H1 (cell line): Measurements from ENCODE around the gene CDH12. TPM values are rescaled to one million over a fixed set of nuclear protein-coding genes. Genes with fewer than 3 reads are reported as not detected.

Experiments
- CTCF ChIA-PET: fragments of 300-600 bp; sonication (Branson Sonifier 250); formaldehyde crosslinking; loops from one replicate; lab custom pipeline; 2021; ENCODE audit not compliant: partially characterized antibody; lab: Charles Lee
- POLR2A ChIA-PET: fragments of 300-600 bp; sonication (Branson Sonifier 250); formaldehyde crosslinking; loops from one replicate; lab custom pipeline; 2021; ENCODE audit warnings: inconsistent platforms; ENCODE audit not compliant: partially characterized antibody; lab: Charles Lee
- DNase-seq, 2 experiments: peaks; one replicate each; pipeline versions ENCODE4 v3.0.0 to v3.0.0-alpha.2; 2010 to 2022; ENCODE audit warnings: low spot score in 2 of 2, low read depth in 1 of 2, mixed read lengths in 1 of 2
- FAIRE-seq: peaks from 2 replicates; lab custom pipeline; 2011; peaks lifted over from hg19 to GRCh38; lab: Jason Lieb, UNC
- H2AFZ ChIP-seq: 2 replicates; pipeline ENCODE4 v1.8.1; 2012; ENCODE audit warnings: low read length, inconsistent platforms
- H2AK5ac ChIP-seq: 2 replicates; pipeline ENCODE4 v1.6.1; 2013; ENCODE audit warnings: low read depth, low read length
- H2BK120ac ChIP-seq: replicated peaks from 2 replicates; pipeline ENCODE3; 2013; ENCODE audit warnings: low read depth, low read length, inconsistent platforms
- H2BK12ac ChIP-seq: 2 replicates; pipeline ENCODE4 v1.6.1; 2013; ENCODE audit warnings: low read depth, low read length
- H2BK15ac ChIP-seq: 2 replicates; pipeline ENCODE4 v1.6.1; 2013; ENCODE audit warnings: low read length
- H2BK20ac ChIP-seq: 2 replicates; pipeline ENCODE4 v1.6.1; 2013; ENCODE audit warnings: low read length
- H2BK5ac ChIP-seq: 2 replicates; pipeline ENCODE4 v1.6.1; 2013; ENCODE audit warnings: low read depth, low read length
- H3K14ac ChIP-seq: 2 replicates; pipeline ENCODE4 v1.6.1; 2013; ENCODE audit warnings: inconsistent platforms; ENCODE audit not compliant: insufficient read length
- H3K18ac ChIP-seq: 2 replicates; pipeline ENCODE4 v1.6.1; 2013; ENCODE audit warnings: low read length; ENCODE audit errors: extremely low read depth
- H3K23ac ChIP-seq: 2 replicates; pipeline ENCODE4 v1.6.1; 2013; ENCODE audit warnings: inconsistent platforms; ENCODE audit not compliant: insufficient read length
- H3K23me2 ChIP-seq: 2 replicates; pipeline ENCODE4 v1.6.1; 2013; ENCODE audit warnings: low read depth, low read length
- H3K27ac ChIP-seq: 2 replicates; pipeline ENCODE4 v1.6.1; 2011; ENCODE audit warnings: low read depth, low read length, inconsistent platforms
- H3K27me3 ChIP-seq, 4 experiments: replicated peaks in 1 of 4; 1 replicate in 1 of 4; 2 replicates in 3 of 4; pipeline versions ENCODE4 v1.6.1 to v1.8.1; 2011 to 2013; ENCODE audit warnings: low read length in 3 of 4, mild to moderate bottlenecking in 3 of 4, inconsistent platforms in 2 of 4, mixed read lengths in 2 of 4, moderate library complexity in 1 of 4; ENCODE audit not compliant: control insufficient read depth in 3 of 4, insufficient read depth in 3 of 4; ENCODE audit errors: extremely low read depth in 1 of 4
- H3K36me3 ChIP-seq, 4 experiments: 2 replicates each; pipeline versions ENCODE4 v1.6.1 to v1.8.1; 2011 to 2013; ENCODE audit warnings: mild to moderate bottlenecking in 4 of 4, low read length in 3 of 4, moderate library complexity in 2 of 4, control low read depth in 1 of 4, inconsistent platforms in 1 of 4; ENCODE audit not compliant: insufficient read depth in 4 of 4, control insufficient read depth in 2 of 4
- H3K4ac ChIP-seq: replicated peaks from 2 replicates; pipeline ENCODE3; 2013; ENCODE audit warnings: low read length, low read depth, mixed read lengths, inconsistent platforms; ENCODE audit not compliant: insufficient read length
- H3K4me1 ChIP-seq, 4 experiments: replicated peaks in 1 of 4; 1 replicate in 1 of 4; 2 replicates in 3 of 4; pipeline versions ENCODE4 v1.6.1 to v1.8.1; 2011 to 2013; ENCODE audit warnings: low read length in 3 of 4, inconsistent platforms in 2 of 4, mixed read lengths in 1 of 4; ENCODE audit not compliant: insufficient read depth in 4 of 4, control insufficient read depth in 3 of 4
- H3K4me2 ChIP-seq, 2 experiments: 2 replicates each; pipeline versions ENCODE4 v1.6.1 to v1.8.1; 2011 to 2013; ENCODE audit warnings: low read depth in 2 of 2, low read length in 2 of 2, control low read depth in 1 of 2, inconsistent platforms in 1 of 2, mild to moderate bottlenecking in 1 of 2; ENCODE audit not compliant: insufficient read depth in 1 of 2
- H3K4me3 ChIP-seq, 4 experiments: fragments of 200-600, 300-600 bp in 1 of 4; sonication (generic), shearing (Covaris generic), sonication (Bioruptor Twin) in 1 of 4; 2 replicates each; pipeline versions ENCODE4 v1.5.1 to v1.8.1; 2011 to 2016; ENCODE audit warnings: low read length in 4 of 4, low read depth in 3 of 4, control low read depth in 2 of 4, inconsistent platforms in 2 of 4, mild to moderate bottlenecking in 2 of 4, mixed read lengths in 1 of 4, moderate library complexity in 1 of 4; ENCODE audit not compliant: insufficient read depth in 2 of 4; ENCODE audit errors: extremely low read depth in 1 of 4
- H3K56ac ChIP-seq: replicated peaks from 2 replicates; pipeline ENCODE3; 2013; ENCODE audit warnings: low read depth, mild to moderate bottlenecking, mixed read lengths, low read length, inconsistent platforms; ENCODE audit not compliant: insufficient read length
- H3K79me1 ChIP-seq: 2 replicates; pipeline ENCODE4 v1.6.1; 2013; ENCODE audit warnings: low read depth, low read length, control low read depth
- H3K79me2 ChIP-seq, 2 experiments: 2 replicates each; pipeline versions ENCODE4 v1.6.1 to v1.8.1; 2012 to 2013; ENCODE audit warnings: low read length in 2 of 2, mild to moderate bottlenecking in 2 of 2, inconsistent platforms in 1 of 2; ENCODE audit not compliant: insufficient read depth in 2 of 2, control insufficient read depth in 1 of 2
- H3K9ac ChIP-seq, 4 experiments: replicated peaks in 1 of 4; 1 replicate in 1 of 4; 2 replicates in 3 of 4; pipeline versions ENCODE4 v1.6.1 to v1.8.1; 2011 to 2013; ENCODE audit warnings: low read depth in 3 of 4, low read length in 3 of 4, control low read depth in 2 of 4, mild to moderate bottlenecking in 2 of 4, moderate library complexity in 2 of 4, inconsistent platforms in 1 of 4; ENCODE audit errors: extremely low read depth in 1 of 4
- H3K9me3 ChIP-seq, 2 experiments: 2 replicates each; pipeline versions ENCODE4 v1.6.1 to v1.8.1; 2012 to 2013; ENCODE audit warnings: mild to moderate bottlenecking in 2 of 2, moderate library complexity in 2 of 2, control low read depth in 1 of 2, inconsistent platforms in 1 of 2, low read depth in 1 of 2, low read length in 1 of 2, mixed read lengths in 1 of 2; ENCODE audit not compliant: insufficient read depth in 2 of 2
- H4K20me1 ChIP-seq, 2 experiments: replicated peaks in 1 of 2; 2 replicates each; pipeline versions ENCODE3 to v1.8.1; 2011 to 2013; ENCODE audit warnings: inconsistent platforms in 2 of 2, low read length in 2 of 2, mild to moderate bottlenecking in 1 of 2; ENCODE audit not compliant: insufficient read depth in 2 of 2, control insufficient read depth in 1 of 2
- H4K5ac ChIP-seq: 2 replicates; pipeline ENCODE4 v1.6.1; 2013; ENCODE audit warnings: low read length, low read depth, mixed read lengths, inconsistent platforms; ENCODE audit not compliant: insufficient read length
- H4K8ac ChIP-seq: 2 replicates; pipeline ENCODE4 v1.8.0; 2013; ENCODE audit warnings: mild to moderate bottlenecking, moderate library complexity, low read length, inconsistent platforms; ENCODE audit not compliant: insufficient read depth; ENCODE audit errors: extremely low read depth
- H4K91ac ChIP-seq: replicated peaks from 2 replicates; pipeline ENCODE3; 2013; ENCODE audit warnings: low read length, mixed read lengths, inconsistent platforms; ENCODE audit not compliant: insufficient read length
- ASH2L ChIP-seq: fragments of 200-600, 300-600 bp; sonication (generic); IDR thresholded peaks from one replicate; pipeline ENCODE4 v1.7.1; 2017; ENCODE audit warnings: low read length
- CBX5 ChIP-seq: fragments of 300-800, 300-1000 bp; sonication (generic); IDR thresholded peaks from 2 replicates; pipeline ENCODE4 v1.7.1; 2016; ENCODE audit warnings: antibody characterized with exemption, low read length, low read depth
- KDM1A ChIP-seq: fragments of 200-600, 300-600 bp; sonication (generic); IDR thresholded peaks from 2 replicates; pipeline ENCODE4 v1.7.1; 2016; ENCODE audit warnings: mild to moderate bottlenecking, low read length, borderline replicate concordance
- TEAD4 ChIP-seq: IDR thresholded peaks from 2 replicates; pipeline ENCODE4 v1.6.1; 2012; ENCODE audit warnings: low read depth, low read length, inconsistent platforms, mixed read lengths
- polyA plus RNA-seq, 7 experiments: library from polyadenylated mRNA; depleted of rRNA in 3 of 7; stranded (reverse) in 5 of 7; unstranded in 2 of 7; fragments of >200 nt in 5 of 7; fragments of 200-250 nt in 2 of 7; gene quantifications; 1 replicate in 5 of 7; 2 replicates in 1 of 7; 4 replicates in 1 of 7; pipeline versions ENCODE4 v1.2.1 to v1.2.3, GENCODE V29; 2011 to 2013; ENCODE audit warnings: missing spikeins in 2 of 7, mixed read lengths in 2 of 7
- total RNA-seq: library from RNA; stranded (reverse); fragmentation: NEBNext Ultra II Directional; extraction: Animal tissue kit (Norgen Biotek cat#: 25700); gene quantifications from 2 replicates; pipeline ENCODE4 v1.2.1, GENCODE V29; 2021

CDH12 gene
- total and polyA plus RNA-seq, 2 of the 8 experiments (the other 6 are each of a cell fraction or from before 2014, with no cell fraction given), result 0.03 TPM; not detected in 1

- no peak overlapping the region for H3K27ac ChIP-seq
- no peak overlapping the region for H3K23ac ChIP-seq
- ChIA-PET CTCF (interaction anchor here (0.9 to 1.1 kb wide), 2 partner anchors 9 to 436 kb away, joined by 3 read pairs; no protein-coding TSS in a partner anchor), POLR2A (no interaction called here)
- no peak for TF ChIP-seq KDM1A
- TF ChIP-seq ASH2L, result no peak
- TF ChIP-seq TEAD4, result 0 out of 2 replicates have a peak, but pooled peaks have one; percentile 6
- TF ChIP-seq CBX5, result no peak
- no peak overlapping the region for H4K8ac ChIP-seq
- H3K79me2 ChIP-seq, result no peaks in the 10 kb centered on the region
- H3K4me3 ChIP-seq, result no peak overlapping the region
- no peaks in the 10 kb centered on the region for H3K4me1 ChIP-seq
- no peak overlapping the region for H3K9ac ChIP-seq
- no peaks in the 10 kb centered on the region for H3K79me1 ChIP-seq
- H3K56ac ChIP-seq, result no peak overlapping the region
- FAIRE-seq (peak; percentile 32), DNase-seq (no peak)
- H4K5ac ChIP-seq, result no peak overlapping the region
- H2BK20ac ChIP-seq, result no peak overlapping the region
- no peak overlapping the region for H2AK5ac ChIP-seq
- H3K36me3 ChIP-seq, result no peaks in the 10 kb centered on the region
- H2BK120ac ChIP-seq, result no peak overlapping the region
- H3K18ac ChIP-seq, result no peak overlapping the region
- H3K27me3 ChIP-seq, result no peaks in the 10 kb centered on the region
- no peak overlapping the region for H2BK15ac ChIP-seq
- no peak overlapping the region for H3K14ac ChIP-seq
- H3K9me3 ChIP-seq, result no peaks in the 10 kb centered on the region
- no peak overlapping the region for H4K91ac ChIP-seq
- no peak overlapping the region for H2BK12ac ChIP-seq
- H2AFZ ChIP-seq, result no peak overlapping the region
- no peaks in the 10 kb centered on the region for H4K20me1 ChIP-seq
- no peaks in the 10 kb centered on the region for H3K23me2 ChIP-seq
- H3K4me2 ChIP-seq, result no peak overlapping the region
- H2BK5ac ChIP-seq, result no peak overlapping the region
- H3K4ac ChIP-seq, result no peak overlapping the region
Observed at GRCh38 chr5:22488427-22488826, 364.7 kb downstream of the CDH12 start.
